GM23338 (cell line): ENCODE data around the gene LAYN.

Experiments used
- CREB1 ChIP-seq: fragments of 250-450 bp; sonication (Bioruptor Pico); IDR thresholded peaks from 2 replicates; pipeline ENCODE4 v1.5.0; 2020; ENCODE audit warnings: low read depth, mild to moderate bottlenecking, moderate library complexity
- EZH2 ChIP-seq: fragments of 200-600 bp; sonication (generic); IDR thresholded peaks from one replicate; pipeline ENCODE4 v1.8.0; 2017; ENCODE audit warnings: antibody characterized with exemption, mild to moderate bottlenecking, low read depth; ENCODE audit not compliant: unreplicated experiment
- EZH2phosphoT487 ChIP-seq: fragments of 200-600 bp; sonication (generic); IDR thresholded peaks from one replicate; pipeline ENCODE4 v1.8.1; 2018; ENCODE audit warnings: antibody characterized with exemption; ENCODE audit not compliant: unreplicated experiment
- POLR2AphosphoS5 ChIP-seq: IDR thresholded peaks from 2 replicates; pipeline ENCODE4 v1.6.1; 2016; ENCODE audit warnings: antibody characterized with exemption, low read depth
- REST ChIP-seq: IDR thresholded peaks from one replicate; pipeline ENCODE4 v1.6.1; 2018; ENCODE audit warnings: antibody characterized with exemption; ENCODE audit not compliant: unreplicated experiment
- STAT1 ChIP-seq: IDR thresholded peaks from one replicate; pipeline ENCODE4 v1.6.1; 2016; ENCODE audit warnings: antibody characterized with exemption; ENCODE audit not compliant: unreplicated experiment
- ZNF114 ChIP-seq: fragments of 250-450 bp; sonication (Bioruptor Pico); IDR thresholded peaks from 2 replicates; pipeline ENCODE4 v1.5.0; 2020; ENCODE audit warnings: mild to moderate bottlenecking, moderate library complexity
- TF ChIP-seq, protein P1 (sequence below), 2 experiments: fragments of 200-600 bp in 1 of 2; sonication (generic) in 1 of 2; conservative IDR thresholded peaks; 2 replicates each; pipeline versions ENCODE4 v1.5.1 to v1.6.1; 2016 to 2017; ENCODE audit warnings: antibody characterized with exemption in 2 of 2, low read depth in 2 of 2, mild to moderate bottlenecking in 2 of 2, moderate library complexity in 1 of 2

GRCh38 chr11:111525456-111525855, 15.1 kb upstream of the LAYN start:
- TF ChIP-seq, protein P1, sequence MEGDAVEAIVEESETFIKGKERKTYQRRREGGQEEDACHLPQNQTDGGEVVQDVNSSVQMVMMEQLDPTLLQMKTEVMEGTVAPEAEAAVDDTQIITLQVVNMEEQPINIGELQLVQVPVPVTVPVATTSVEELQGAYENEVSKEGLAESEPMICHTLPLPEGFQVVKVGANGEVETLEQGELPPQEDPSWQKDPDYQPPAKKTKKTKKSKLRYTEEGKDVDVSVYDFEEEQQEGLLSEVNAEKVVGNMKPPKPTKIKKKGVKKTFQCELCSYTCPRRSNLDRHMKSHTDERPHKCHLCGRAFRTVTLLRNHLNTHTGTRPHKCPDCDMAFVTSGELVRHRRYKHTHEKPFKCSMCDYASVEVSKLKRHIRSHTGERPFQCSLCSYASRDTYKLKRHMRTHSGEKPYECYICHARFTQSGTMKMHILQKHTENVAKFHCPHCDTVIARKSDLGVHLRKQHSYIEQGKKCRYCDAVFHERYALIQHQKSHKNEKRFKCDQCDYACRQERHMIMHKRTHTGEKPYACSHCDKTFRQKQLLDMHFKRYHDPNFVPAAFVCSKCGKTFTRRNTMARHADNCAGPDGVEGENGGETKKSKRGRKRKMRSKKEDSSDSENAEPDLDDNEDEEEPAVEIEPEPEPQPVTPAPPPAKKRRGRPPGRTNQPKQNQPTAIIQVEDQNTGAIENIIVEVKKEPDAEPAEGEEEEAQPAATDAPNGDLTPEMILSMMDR (conservative IDR thresholded peaks at IDR 0.05; ENCODE audit: low read depth in 2 of 2): no peak
- TF ChIP-seq REST: no peak
- TF ChIP-seq EZH2: no peak
- no peak for TF ChIP-seq POLR2AphosphoS5
- TF ChIP-seq CREB1 (CRISPR knock-in tag): no peak
- TF ChIP-seq STAT1: no peak
- TF ChIP-seq ZNF114 (CRISPR knock-in tag): no peak
- TF ChIP-seq EZH2phosphoT487: no peak
